NCI-H82 treated with DMSO at 0.1 percent for 48 hours (cell line): ENCODE measurements around the gene TRIP13.
"Not testable (repeated sequence)": the region's sequence is repeated elsewhere in the genome, so short reads cannot be mapped to it uniquely, and the experiment has no call there.

Experiments
- DNase-seq: peaks from one replicate; lab custom pipeline; 2025; ENCODE audit not compliant: unreplicated experiment; lab: John Stamatoyannopoulos, UW

The TRIP13 gene

GRCh38 chr5:891117-891836, 1.4 kb upstream of the TRIP13 start:
- no peak for DNase-seq

- DNase-seq = no peak
Measured at GRCh38 chr5:891837-892393, 769 bp upstream of the TRIP13 start.

- no peak for DNase-seq
Measured at GRCh38 chr5:893137-893506, 438 bp downstream of the TRIP13 start.

- DNase-seq = no peak
Measured at GRCh38 chr5:893711-894110, 1.0 kb downstream of the TRIP13 start.

- no peak for DNase-seq
Measured at GRCh38 chr5:900781-901180, 8.1 kb downstream of the TRIP13 start.

- DNase-seq = no peak
Measured at GRCh38 chr5:902129-902916, 9.6 kb downstream of the TRIP13 start.

- DNase-seq = no peak
Measured at GRCh38 chr5:903756-904096, 11.0 kb downstream of the TRIP13 start.

- DNase-seq = no peak
Measured at GRCh38 chr5:905139-905642, 12.5 kb downstream of the TRIP13 start.

- DNase-seq = no peak
Measured at GRCh38 chr5:907366-907910, 14.8 kb downstream of the TRIP13 start.

GRCh38 chr5:908172-908571, 15.5 kb downstream of the TRIP13 start:
- DNase-seq = no peak

GRCh38 chr5:909086-909485, 16.4 kb downstream of the TRIP13 start:
- no peak for DNase-seq

GRCh38 chr5:909994-910768, 17.5 kb downstream of the TRIP13 start:
- DNase-seq = no peak

GRCh38 chr5:910769-911160, 18.1 kb downstream of the TRIP13 start:
- no peak for DNase-seq

GRCh38 chr5:911601-912000, 18.9 kb downstream of the TRIP13 start:
- DNase-seq = no peak

- no peak for DNase-seq
Measured at GRCh38 chr5:912280-913091, 19.8 kb downstream of the TRIP13 start.

GRCh38 chr5:914174-914573, 21.5 kb downstream of the TRIP13 start:
- DNase-seq = no peak

GRCh38 chr5:914612-915011, 21.9 kb downstream of the TRIP13 start:
- no peak for DNase-seq

- not testable (repeated sequence) for DNase-seq
Measured at GRCh38 chr5:915346-915745, 22.7 kb downstream of the TRIP13 start.

- DNase-seq = no peak
Measured at GRCh38 chr5:915946-916345, 23.3 kb downstream of the TRIP13 start.
